Testis (tissue), 2 donors: ENCODE data around the gene MISP.

ENCODE experiments used
- POLR2A ChIP-seq: fragments of 450-650 bp; IDR thresholded peaks from one replicate; pipeline ENCODE4 v1.6.1; 2017; ENCODE audit warnings: antibody characterized with exemption, mild to moderate bottlenecking, moderate library complexity
- TF ChIP-seq, protein P1 (sequence below), 3 experiments: fragments of 450-650 bp in 2 of 3; fragments of 200-600 bp in 1 of 3; sonication (generic) in 1 of 3; IDR thresholded peaks; one replicate each; pipeline ENCODE4 v1.5.1; 2016 to 2019; ENCODE audit warnings: antibody characterized with exemption in 3 of 3, mild to moderate bottlenecking in 2 of 3, moderate library complexity in 1 of 3

DNA sequence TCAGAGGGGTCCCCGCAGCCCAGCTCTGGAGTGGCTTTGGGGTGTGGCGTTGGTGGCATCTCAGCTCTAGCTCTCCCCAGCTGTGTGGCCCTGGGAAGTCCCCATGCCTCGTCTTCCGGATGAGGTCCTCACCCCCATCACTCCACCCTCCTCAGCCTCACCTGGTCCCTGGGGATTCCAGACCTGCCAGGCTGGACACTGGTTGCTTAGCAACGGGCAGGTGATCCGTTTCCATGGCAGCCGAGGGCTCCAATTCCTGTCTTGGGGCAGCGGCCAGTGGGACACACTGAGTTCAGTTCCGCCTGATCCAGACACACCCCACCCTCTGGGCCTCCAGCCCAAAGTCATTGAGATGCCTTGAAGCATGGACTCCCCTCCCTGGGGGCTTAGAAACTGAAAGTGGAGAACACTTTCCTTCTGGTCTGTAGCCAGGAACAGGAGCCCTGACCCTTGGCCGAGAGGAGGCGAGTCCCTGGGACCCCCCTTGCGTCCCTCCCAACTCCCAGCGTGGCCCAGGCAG is 7.7 kb upstream of the MISP start:
- TF ChIP-seq, protein P1, sequence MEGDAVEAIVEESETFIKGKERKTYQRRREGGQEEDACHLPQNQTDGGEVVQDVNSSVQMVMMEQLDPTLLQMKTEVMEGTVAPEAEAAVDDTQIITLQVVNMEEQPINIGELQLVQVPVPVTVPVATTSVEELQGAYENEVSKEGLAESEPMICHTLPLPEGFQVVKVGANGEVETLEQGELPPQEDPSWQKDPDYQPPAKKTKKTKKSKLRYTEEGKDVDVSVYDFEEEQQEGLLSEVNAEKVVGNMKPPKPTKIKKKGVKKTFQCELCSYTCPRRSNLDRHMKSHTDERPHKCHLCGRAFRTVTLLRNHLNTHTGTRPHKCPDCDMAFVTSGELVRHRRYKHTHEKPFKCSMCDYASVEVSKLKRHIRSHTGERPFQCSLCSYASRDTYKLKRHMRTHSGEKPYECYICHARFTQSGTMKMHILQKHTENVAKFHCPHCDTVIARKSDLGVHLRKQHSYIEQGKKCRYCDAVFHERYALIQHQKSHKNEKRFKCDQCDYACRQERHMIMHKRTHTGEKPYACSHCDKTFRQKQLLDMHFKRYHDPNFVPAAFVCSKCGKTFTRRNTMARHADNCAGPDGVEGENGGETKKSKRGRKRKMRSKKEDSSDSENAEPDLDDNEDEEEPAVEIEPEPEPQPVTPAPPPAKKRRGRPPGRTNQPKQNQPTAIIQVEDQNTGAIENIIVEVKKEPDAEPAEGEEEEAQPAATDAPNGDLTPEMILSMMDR (IDR thresholded peaks at IDR 0.05), result no peak
- TF ChIP-seq POLR2A, result no peak
